Measurements from ENCODE around the gene ATP2B2.

- no peak for TF ChIP-seq CTCF (conservative IDR thresholded peaks at IDR 0.05; ENCODE audit: low read length)
- no peak for TF ChIP-seq EZH2phosphoT487 (IDR thresholded peaks at IDR 0.05; ENCODE audit: borderline replicate concordance)
Measured at GRCh38 chr3:10335871-10336622, 169.3 kb downstream of the ATP2B2 start.

Data from Loucy (cell line).